Measurements from ENCODE around the gene MYLIP.

MYLIP gene

GRCh38 chr6:16137451-16137801 lies 8.5 kb downstream of the MYLIP start:
- in situ Hi-C loops (cut with MboI; ENCODE audit: low sequenced_read_pairs): no loop called here

GRCh38 chr6:16139556-16139955 lies 10.7 kb downstream of the MYLIP start:
- in situ Hi-C loops (cut with MboI; ENCODE audit: low sequenced_read_pairs): no loop called here

- in situ Hi-C loops (cut with MboI; ENCODE audit: low sequenced_read_pairs): no loop called here
Observed at GRCh38 chr6:16140607-16141006, 11.7 kb downstream of the MYLIP start.

- in situ Hi-C loops (cut with MboI; ENCODE audit: low sequenced_read_pairs): no loop called here
Observed at GRCh38 chr6:16141514-16141913, 12.6 kb downstream of the MYLIP start.

- in situ Hi-C loops (cut with MboI; ENCODE audit: low sequenced_read_pairs): no loop called here
Observed at GRCh38 chr6:16145038-16145437, 16.2 kb downstream of the MYLIP start.

GRCh38 chr6:16146028-16146427 lies 17.1 kb downstream of the MYLIP start:
- in situ Hi-C loops (cut with MboI; ENCODE audit: low sequenced_read_pairs): no loop called here

- in situ Hi-C loops (cut with MboI; ENCODE audit: low sequenced_read_pairs): no loop called here
Observed at GRCh38 chr6:16146527-16146955, 17.7 kb downstream of the MYLIP start.

GRCh38 chr6:16148498-16148897 lies 19.6 kb downstream of the MYLIP start:
- in situ Hi-C loops (cut with MboI; ENCODE audit: low sequenced_read_pairs): no loop called here

GRCh38 chr6:16149305-16149704 lies 20.4 kb downstream of the MYLIP start:
- in situ Hi-C loops (cut with MboI; ENCODE audit: low sequenced_read_pairs): no loop called here

- in situ Hi-C loops (cut with MboI; ENCODE audit: low sequenced_read_pairs): no loop called here
Observed at GRCh38 chr6:16150098-16150497, 21.2 kb downstream of the MYLIP start.

- in situ Hi-C loops (cut with MboI; ENCODE audit: low sequenced_read_pairs): no loop called here
Observed at GRCh38 chr6:16153211-16153820, 24.4 kb downstream of the MYLIP start.

- in situ Hi-C loops (cut with MboI; ENCODE audit: low sequenced_read_pairs): no loop called here
Observed at GRCh38 chr6:16154904-16155303, 26.0 kb downstream of the MYLIP start.

- in situ Hi-C loops (cut with MboI; ENCODE audit: low sequenced_read_pairs): no loop called here
Observed at GRCh38 chr6:16157492-16157891, 28.6 kb downstream of the MYLIP start.

- in situ Hi-C loops (cut with MboI; ENCODE audit: low sequenced_read_pairs): no loop called here
Observed at GRCh38 chr6:16157909-16158308, 29.0 kb downstream of the MYLIP start.

GRCh38 chr6:16158943-16159557 lies 30.2 kb downstream of the MYLIP start:
- in situ Hi-C loops (cut with MboI; ENCODE audit: low sequenced_read_pairs): no loop called here

- in situ Hi-C loops (cut with MboI; ENCODE audit: low sequenced_read_pairs): no loop called here
Observed at GRCh38 chr6:16160794-16161193, 31.9 kb downstream of the MYLIP start.

GRCh38 chr6:16162003-16162402 lies 33.1 kb downstream of the MYLIP start:
- in situ Hi-C loops (cut with MboI; ENCODE audit: low sequenced_read_pairs): no loop called here

GRCh38 chr6:16163066-16163465 lies 34.2 kb downstream of the MYLIP start:
- in situ Hi-C loops (cut with MboI; ENCODE audit: low sequenced_read_pairs): no loop called here

- in situ Hi-C loops (cut with MboI; ENCODE audit: low sequenced_read_pairs): no loop called here
Observed at GRCh38 chr6:16163535-16164300, 34.8 kb downstream of the MYLIP start.

- in situ Hi-C loops (cut with MboI; ENCODE audit: low sequenced_read_pairs): no loop called here
Observed at GRCh38 chr6:16165641-16166040, 36.8 kb downstream of the MYLIP start.

- in situ Hi-C loops (cut with MboI; ENCODE audit: low sequenced_read_pairs): no loop called here
Observed at GRCh38 chr6:16166871-16167608, 38.2 kb downstream of the MYLIP start.

- in situ Hi-C loops (cut with MboI; ENCODE audit: low sequenced_read_pairs): no loop called here
Observed at GRCh38 chr6:16168121-16168520, 39.2 kb downstream of the MYLIP start.
